ENCODE data around the gene PRDM7.
"Not testable (repeated sequence)": the region's sequence is repeated elsewhere in the genome, so short reads cannot be mapped to it uniquely, and the experiment has no call there.

Gene PRDM7

DNA sequence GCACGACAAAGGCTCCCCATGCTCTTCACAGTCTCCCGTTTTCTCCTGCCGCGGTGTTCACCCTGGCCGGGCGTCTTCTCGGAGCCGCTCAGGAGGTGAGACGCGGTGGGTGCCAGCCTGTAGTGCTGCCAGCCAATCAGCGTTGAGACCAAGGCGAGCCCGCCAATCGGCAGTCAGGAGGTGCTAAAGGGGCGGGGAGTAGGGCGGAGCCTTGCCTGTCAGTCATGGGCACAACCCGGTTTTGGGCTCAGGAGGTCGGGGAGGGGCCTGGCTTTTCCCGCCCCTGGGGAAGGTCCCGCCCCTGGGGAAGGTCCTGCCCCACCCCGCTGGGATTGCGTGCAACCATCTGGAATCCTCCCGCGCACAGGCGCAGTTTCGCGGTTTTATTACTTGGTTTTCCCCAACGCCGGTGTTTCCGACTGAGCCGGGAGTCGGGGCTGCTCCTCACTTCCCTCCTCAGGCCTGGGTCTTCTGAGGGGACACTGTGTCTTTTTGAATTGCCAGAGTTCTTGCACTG lies at the start of gene PRDM7:
Gene PRDM7 (minus strand): TSS at position 92 of the 517 bp plus-strand sequence. CDS start 1,421 bp downstream, outside the sequence.
- no peak for TF ChIP-seq CTCF (IDR thresholded peaks at IDR 0.05; ENCODE audit: low read depth, low read length)
- H3K4me3 ChIP-seq (ENCODE audit: low read depth, low read length) = peak within 1 kb of the TSS; percentile 38
- DNase-seq (ENCODE audit: low read depth, low spot score) = peak; percentile 95
- in situ Hi-C loops (cut with HindIII; ENCODE audit: low sequenced_read_pairs) = no loop called here

- in situ Hi-C loops (cut with HindIII; ENCODE audit: low sequenced_read_pairs); H3K4me3 ChIP-seq (ENCODE audit: low read depth, low read length); DNase-seq (ENCODE audit: low read depth, low spot score): not testable (repeated sequence)
Measured at GRCh38 chr16:90121846-90122245, 44.7 kb upstream of the PRDM7 start.

GRCh38 chr16:90107617-90108016 lies 30.5 kb upstream of the PRDM7 start:
- in situ Hi-C loops (cut with HindIII; ENCODE audit: low sequenced_read_pairs); H3K4me3 ChIP-seq (ENCODE audit: low read depth, low read length); DNase-seq (ENCODE audit: low read depth, low spot score): not testable (repeated sequence)

DNA sequence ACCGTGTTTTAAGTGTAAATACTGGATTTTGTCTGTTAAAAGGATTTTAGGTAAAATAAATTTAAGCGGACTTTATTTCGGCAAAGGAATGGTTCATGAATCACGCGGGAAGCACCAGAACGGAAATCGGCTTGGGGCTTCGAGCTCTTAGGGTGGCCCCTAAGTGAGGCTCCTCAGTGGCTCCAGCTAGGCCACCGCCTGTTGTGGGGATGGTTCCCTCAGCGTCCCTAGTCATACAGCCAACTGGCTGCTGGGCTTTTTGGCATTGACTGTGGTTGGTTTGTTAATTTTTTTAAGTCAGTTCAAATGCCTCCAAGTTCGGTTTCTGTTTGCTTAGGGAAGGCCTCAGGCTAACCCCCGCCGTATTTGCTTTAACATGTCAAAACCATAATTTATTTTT lies 29.9 kb upstream of the PRDM7 start:
- in situ Hi-C loops (cut with HindIII; ENCODE audit: low sequenced_read_pairs); H3K4me3 ChIP-seq (ENCODE audit: low read depth, low read length); DNase-seq (ENCODE audit: low read depth, low spot score): not testable (repeated sequence)

DNA sequence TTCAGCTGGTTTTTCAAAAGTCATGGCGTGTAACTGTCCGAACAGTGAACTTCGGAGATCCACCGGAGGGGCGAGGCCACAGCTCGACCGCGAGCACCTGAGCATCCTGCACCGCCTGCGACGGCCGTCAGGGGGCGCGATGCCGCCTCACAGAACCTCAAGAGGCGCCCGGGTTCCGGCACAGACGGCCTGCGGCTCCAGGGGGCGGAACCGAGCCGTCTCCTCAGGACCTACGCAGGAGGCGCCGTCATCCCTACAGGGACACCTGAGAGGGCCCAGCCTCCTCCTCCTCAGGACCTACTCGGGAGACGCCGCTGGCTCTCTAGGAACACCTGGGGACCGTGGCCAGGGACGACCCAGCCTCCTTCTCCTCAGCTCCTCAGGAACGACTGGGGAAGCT lies 29.1 kb upstream of the PRDM7 start:
- TF ChIP-seq CTCF (IDR thresholded peaks at IDR 0.05; ENCODE audit: low read depth, low read length) = peak; percentile 31
- DNase-seq (ENCODE audit: low read depth, low spot score); in situ Hi-C loops (cut with HindIII; ENCODE audit: low sequenced_read_pairs); H3K4me3 ChIP-seq (ENCODE audit: low read depth, low read length): not testable (repeated sequence)

DNA sequence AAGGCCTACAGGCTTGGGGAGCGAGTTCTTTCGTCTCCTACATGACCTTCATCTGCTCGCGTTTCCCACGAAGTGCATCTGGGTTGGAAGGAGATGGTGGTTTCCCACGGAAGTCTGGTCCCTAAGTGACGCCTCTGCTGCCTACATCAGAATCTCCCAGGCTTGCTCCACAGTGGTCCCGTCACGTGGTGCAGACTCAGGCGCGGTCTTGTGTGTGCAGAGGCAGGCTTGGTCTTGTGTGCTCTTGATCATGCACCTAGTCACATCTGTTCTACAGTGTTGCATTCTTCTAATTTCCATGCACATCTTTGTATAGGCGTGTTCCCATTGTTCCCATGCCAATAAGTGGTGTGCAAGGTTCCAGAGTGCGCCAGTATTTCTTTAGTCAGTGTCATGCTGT lies 27.6 kb upstream of the PRDM7 start:
- H3K4me3 ChIP-seq (ENCODE audit: low read depth, low read length); DNase-seq (ENCODE audit: low read depth, low spot score); in situ Hi-C loops (cut with HindIII; ENCODE audit: low sequenced_read_pairs): not testable (repeated sequence)

GRCh38 chr16:90102086-90102884 lies 25.2 kb upstream of the PRDM7 start:
- in situ Hi-C loops (cut with HindIII; ENCODE audit: low sequenced_read_pairs); DNase-seq (ENCODE audit: low read depth, low spot score); H3K4me3 ChIP-seq (ENCODE audit: low read depth, low read length): not testable (repeated sequence)

GRCh38 chr16:90101332-90101731 lies 24.2 kb upstream of the PRDM7 start:
- DNase-seq (ENCODE audit: low read depth, low spot score); H3K4me3 ChIP-seq (ENCODE audit: low read depth, low read length); in situ Hi-C loops (cut with HindIII; ENCODE audit: low sequenced_read_pairs): not testable (repeated sequence)

- H3K4me3 ChIP-seq (ENCODE audit: low read depth, low read length); in situ Hi-C loops (cut with HindIII; ENCODE audit: low sequenced_read_pairs); DNase-seq (ENCODE audit: low read depth, low spot score): not testable (repeated sequence)
Measured at GRCh38 chr16:90100790-90101189, 23.7 kb upstream of the PRDM7 start.

DNA sequence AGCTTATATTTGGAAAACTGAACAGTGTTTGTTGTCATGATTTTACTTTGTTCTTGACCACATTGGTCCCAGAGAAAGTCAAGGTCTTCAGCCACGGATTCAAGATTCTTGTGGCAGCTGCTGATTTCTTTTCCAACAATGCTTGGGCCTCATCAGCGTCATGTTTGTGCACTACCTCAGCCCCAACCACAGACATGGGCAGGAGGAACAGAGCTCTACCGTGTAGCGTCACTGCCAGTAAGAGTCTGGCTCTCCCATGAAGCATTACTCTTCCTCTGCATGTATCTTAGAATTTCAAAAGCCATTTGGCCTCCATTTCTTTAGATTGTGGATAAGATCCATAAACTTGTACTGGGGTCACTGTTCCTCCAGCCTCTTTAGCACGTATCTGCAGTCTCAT lies 23.1 kb upstream of the PRDM7 start:
- in situ Hi-C loops (cut with HindIII; ENCODE audit: low sequenced_read_pairs); H3K4me3 ChIP-seq (ENCODE audit: low read depth, low read length); DNase-seq (ENCODE audit: low read depth, low spot score): not testable (repeated sequence)

DNA sequence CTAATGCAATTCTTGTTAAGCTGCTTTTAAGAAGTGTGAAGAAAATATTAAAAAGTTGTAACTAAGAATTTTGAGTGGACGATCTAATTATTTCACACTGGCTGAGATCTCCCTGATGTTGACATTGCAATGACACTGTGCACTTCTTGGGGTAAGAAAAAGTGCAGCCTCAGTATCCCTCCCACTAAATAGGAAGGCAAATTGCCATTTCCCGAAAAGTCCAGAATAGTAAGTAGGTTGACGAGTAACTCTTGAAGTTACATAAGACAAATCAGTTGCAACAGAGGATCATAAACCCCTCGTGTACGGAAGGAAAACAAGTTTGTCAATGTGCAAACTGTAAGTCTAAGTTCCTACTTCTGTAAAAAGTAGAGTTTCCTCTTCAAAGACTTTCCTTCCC lies 21.8 kb upstream of the PRDM7 start:
- H3K4me3 ChIP-seq (ENCODE audit: low read depth, low read length); in situ Hi-C loops (cut with HindIII; ENCODE audit: low sequenced_read_pairs); DNase-seq (ENCODE audit: low read depth, low spot score): not testable (repeated sequence)

Data from astrocyte of the spinal cord (primary cell).